GM19239 (cell line): ENCODE data around the gene C16orf74.

Experiments
- DNase-seq: peaks from one replicate; pipeline ENCODE4 v3.0.0; 2011; ENCODE audit warnings: low spot score; ENCODE audit not compliant: insufficient read length
- FAIRE-seq: peaks from 2 replicates; lab custom pipeline; 2011; peaks lifted over from hg19 to GRCh38; lab: Jason Lieb, UNC

The C16orf74 gene

DNA sequence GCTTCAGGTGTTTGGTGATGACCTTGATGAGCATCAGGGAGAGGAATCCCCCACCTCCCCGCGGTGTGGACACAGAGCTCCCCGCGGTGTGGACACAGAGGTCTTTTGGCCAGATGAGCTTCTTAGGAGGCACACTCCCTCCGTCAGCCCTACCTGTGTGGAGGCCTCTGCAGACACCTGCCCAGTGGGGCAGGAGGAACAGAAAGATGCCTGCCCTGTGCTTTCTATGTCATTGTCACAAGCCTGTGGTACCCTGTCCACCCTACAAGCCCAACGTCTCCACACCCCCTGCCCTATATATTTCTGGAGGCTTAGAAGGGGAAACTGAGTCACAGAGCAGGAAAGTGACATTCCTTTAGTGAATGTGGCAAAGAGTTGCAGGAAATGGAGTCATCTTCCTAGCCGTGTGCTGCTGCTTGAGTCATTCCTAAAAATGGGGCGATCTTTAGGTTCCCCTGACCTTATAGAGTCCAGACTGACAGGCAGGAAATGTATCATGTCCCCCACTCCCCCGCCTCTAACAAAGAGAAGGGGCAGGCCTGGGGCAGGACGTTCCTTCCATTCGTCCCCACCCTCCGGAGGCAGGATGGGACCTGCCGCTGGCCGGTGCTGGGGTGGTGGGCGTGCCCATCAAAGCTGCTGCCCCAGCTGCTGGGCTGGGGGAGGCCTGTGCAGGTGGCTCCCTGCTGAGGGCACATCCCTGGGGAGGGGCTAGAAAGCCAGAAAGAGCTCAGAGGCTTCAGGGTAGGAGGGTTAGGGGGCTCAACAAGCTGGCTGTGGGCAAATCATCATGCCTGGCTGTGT, 1.0 kb upstream of the C16orf74 start:
- DNase-seq (no peak), FAIRE-seq (no peak)

DNA sequence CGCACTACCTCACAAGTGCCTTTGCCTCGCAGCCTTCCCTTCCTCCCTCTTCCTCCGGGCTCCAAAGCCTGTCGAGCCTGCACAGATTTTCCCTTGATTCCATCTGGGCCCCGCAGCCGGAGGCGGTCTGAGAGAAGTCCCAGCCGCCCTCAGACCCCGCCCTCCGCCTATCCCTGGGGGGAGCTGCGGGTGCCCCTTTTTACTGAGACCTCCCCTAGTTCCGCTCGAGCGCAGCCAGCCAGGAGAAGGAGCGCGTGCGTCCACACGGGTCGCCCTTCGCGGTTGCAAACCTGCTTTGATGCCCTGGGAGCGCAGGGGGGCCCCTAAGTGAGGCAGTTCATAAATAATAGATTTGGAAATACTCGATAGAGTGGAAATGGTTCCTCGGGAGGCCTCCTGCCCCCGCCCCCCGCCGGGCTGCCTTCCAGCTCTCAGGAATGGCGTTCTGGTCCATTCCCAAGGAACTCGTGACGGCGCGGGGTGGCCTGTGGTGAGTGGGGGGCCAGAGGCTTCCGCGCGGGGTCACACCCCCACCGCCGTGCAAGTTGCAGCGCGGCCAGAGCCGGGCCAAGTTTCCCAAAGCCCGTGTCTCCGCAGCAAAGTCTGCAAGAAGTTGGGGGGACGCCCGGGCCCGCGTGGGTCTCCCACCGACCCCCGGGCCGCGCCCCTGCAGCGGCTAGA, 610 bp downstream of the C16orf74 start:
- DNase-seq (no peak), FAIRE-seq (no peak)

DNA sequence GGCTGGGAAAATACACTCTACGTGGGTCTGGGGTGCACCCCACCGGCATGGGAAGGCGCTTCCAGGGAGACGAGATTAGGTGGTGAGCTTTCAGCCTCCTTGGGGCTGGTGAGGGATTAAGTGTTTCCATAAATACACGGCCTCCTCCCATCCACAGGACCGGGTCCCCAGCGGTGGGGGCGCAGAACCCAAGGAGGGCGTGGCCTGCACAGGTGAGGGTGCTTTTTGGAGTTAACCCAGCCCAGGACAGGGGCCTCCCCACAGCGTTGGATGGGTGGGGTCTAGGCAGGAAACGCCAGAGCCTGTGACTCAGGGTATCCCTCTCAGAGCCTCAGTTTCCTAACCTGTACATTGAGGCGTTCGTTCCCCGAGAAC, 1.1 kb downstream of the C16orf74 start:
- DNase-seq (no peak), FAIRE-seq (peak; percentile 37)

DNA sequence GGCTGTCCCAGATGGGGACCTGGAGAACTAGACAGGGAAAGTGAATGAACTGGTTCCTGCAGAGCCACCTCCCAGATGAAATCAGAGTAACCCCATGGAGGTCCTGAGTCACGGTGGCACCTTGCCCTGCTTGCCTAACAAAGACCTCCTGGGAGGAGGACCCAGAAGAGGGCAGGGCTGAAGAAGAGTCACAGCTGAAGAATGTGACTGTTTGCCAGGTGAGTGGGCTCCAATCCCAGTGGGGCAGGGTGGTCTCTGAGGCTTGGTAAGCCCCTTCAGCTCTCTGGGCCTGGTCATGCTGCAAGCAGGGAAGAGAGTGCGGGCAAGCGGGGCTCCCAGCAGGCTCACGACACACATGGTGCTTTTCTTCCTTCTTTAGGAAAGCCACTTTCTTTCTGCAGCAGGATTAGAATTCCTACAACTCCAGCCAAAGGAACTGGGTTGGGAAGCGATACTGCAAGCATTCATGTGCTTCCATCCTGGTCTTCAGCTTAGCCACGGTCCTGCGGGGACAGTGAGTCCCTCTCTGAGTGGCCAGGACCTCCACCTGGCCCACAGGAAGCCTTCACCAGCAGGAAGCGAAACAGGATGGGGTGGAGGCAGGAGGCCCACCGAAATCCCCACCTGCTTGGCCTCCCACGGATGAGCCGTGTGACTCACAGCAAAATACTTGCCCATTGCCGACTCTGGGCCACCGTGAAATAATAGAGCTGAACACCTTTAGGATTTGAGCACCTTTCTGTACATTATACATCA, 4.3 kb downstream of the C16orf74 start:
- DNase-seq (no peak), FAIRE-seq (peak; percentile 68)

DNA sequence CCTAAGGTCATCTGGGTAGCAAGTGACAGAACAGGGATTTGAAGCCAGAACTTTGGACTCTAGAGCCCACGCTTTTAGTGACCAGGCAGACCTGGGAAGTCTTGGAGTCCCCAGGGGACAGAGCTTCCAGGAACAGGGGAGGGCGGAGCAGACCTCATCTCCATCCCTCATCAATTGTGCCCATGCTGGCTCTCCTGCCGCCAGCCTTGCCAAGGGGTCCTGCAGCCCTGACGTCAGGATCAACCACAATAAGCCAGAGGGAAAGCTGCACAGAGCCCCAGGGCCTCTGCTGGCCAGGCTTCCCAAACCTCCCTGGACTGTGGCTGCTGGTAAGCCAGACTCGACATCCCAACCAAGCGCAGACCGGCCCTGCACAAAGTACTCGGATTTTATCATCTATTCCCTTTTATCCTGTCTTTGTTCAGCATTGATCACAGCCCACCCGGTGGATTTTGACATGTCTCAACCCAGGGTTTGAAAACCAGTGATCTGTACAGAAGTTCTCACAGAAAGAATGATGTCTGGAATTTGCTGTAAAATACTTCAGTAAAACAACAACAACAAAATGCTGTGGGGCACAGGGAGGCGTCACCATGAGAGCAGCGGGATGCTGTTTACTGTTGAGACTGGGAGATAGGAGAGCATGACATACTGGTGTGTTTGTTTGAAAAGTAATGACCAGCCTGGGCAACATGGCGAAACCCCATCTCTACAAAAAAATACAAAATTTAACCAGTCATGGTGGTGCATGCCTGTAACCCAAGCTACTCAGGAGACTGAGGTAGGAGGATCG, 11.8 kb downstream of the C16orf74 start:
- no peak for FAIRE-seq

DNA sequence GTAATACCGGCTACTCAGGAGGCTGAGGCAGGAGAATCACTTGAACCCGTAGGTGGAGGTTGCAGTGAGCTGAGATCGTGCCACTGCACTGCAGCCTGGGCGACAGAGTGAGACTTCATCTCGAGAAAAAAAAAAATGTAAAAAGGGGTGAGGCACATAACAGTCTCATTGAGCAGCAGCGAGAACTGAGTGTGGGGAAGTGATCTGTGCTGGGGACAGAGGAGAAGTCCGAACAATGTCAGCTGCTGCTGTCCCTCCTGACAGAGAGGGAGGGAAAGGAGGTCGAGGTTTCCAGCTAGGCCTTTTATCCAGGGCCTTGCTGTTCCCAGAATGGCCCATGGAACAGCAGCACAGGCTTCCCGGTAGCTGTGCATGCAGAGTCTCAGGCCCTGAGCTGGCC, 14.0 kb downstream of the C16orf74 start:
- no peak for FAIRE-seq
- no peak for DNase-seq

More for the DNA sequence above, 11.8 kb downstream of the C16orf74 start:
- no peak for DNase-seq

DNA sequence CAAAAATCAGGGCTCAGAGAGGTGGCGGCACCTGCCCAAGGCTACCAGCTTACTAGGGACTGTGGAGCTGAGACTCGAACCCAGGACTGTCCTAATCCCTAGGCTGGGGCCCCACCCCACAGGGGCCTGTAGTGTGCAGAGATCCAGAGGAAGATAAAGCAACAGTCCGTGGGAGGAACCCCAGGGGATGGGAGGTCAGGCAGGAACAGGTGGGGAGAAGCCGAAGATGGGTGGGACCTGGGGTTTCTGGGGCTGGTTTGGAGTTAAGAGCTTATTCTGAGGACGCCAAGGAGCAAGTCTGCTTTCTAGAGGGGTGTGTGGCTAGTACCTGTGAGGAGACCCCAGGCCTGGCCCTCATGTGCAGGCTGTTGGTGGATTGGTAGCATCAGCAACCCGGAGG, 14.9 kb downstream of the C16orf74 start:
- FAIRE-seq: no peak
- DNase-seq: no peak

DNA sequence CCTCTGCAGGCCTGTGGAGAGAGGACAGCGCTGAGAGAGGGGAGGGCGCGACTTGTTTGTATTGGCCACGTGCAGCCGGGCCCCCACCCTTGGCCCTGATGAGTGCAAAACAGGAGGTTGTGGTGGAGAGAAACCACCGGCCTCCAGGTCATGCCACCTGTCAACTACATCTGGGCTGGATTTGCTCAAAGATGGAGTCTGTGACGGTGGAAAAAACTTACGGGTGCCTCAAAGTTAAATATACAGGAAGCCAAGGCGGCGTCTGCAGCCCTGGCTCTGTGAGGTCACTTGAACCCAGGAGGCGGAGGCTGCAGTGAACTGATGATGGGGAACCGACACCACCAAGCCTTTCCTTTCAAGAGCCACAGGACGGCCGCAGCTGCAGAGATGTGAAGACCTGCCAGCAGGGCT, 15.7 kb downstream of the C16orf74 start:
- FAIRE-seq (peak; percentile 84), DNase-seq (no peak)

DNA sequence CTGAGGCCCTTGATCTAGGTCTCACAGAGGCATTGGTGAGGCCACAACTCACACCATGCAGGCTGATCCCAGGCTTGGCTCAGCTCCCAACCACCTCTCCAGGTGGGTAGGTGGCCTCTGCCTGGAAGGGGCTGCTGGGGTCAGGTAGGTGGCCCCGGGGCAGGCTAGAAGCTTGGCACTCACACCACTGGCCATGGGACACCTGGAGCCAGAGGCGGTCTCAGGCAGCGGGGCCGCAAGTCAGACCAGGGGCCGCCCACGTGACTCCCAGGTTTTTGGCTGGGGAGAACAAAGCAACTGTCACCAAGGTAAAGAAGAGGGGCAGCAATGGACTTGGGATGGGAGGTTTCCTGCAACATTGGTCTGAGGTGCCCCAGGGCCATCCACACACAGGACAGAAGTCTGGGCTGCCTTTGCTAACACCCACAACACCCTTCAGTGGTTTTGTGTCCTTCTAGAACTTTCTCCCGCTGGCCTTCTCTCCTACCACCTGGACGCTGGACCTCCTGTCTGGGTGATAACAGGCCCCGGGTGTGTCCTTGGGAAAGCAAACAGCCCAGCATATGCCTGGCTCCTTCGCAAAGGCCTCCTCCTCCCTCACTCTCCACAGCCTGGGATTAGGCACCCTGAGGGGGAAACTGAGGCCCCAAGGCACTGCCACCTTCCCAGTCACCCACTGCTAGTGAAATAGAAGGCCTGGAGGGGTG, 16.4 kb downstream of the C16orf74 start:
- FAIRE-seq (no peak), DNase-seq (no peak)

DNA sequence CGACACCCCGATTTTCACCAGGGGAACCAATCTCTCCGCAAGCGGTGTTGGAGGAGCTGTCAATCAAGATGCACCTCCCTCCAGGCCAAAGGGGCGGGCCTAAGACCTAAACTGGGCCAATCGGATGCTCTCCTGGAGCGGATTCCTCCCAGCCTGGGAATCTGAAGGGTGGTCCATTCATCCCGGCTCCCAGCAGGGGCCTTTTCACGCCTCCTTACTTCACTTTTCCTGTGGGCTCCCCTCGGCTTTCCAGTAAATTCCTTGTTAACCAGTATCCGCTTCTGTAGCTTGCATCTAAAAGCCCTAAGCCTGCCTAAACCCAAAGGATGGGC, 17.1 kb downstream of the C16orf74 start:
- DNase-seq: no peak
- no peak for FAIRE-seq

DNA sequence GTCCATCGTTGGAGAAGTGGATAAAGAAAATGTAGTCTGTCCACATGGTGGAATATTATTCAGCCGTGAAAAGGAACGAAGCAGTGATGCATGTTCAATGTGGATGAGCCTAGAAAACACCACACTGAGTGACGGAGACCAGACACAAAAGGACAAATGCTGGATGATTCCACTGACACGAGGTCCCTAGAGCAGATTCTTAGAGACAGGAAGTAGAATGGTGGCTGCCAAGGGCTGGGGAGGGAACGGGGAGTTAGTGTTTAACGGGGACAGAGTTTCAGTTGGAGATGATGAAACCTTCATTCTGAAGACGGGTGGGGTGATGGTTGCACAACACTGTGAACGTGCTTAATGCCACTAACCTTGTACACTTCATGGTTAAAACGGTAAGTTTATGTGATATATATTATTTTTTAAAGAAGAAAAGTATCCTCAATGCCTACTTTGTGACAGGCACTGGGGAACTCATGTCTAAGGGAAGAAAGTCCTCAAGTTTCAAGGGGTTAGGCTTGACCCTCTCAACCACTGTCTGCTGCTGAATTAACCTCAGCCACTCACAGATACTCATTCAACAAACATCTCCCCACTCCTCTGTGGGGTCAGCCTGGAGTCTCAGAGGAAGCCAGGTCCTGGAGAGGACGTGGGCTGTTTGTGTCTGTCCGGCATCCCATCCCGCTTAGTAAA, 17.6 kb downstream of the C16orf74 start:
- FAIRE-seq: peak; percentile 68

DNA sequence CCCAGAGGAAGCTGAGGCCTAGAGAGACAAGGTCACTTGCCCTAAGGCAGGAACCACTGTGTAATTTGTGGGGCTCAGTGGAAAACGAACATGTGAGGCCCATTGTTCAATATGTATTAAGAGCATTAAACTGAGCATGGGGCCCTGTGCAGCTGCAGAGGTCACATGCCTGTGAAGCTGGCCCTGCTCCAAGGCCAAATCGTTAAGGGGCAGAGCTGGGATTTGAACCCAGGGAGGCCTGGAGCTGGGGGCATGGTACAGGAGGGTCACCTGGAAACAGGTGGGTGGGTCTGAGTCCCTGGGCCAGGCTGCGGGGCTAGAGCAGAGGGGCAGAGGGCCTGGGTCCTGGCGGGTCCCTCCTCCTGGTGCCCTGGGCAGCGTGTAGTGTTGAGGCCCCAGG, 19.7 kb downstream of the C16orf74 start:
- DNase-seq (no peak), FAIRE-seq (no peak)

More for the DNA sequence above, 17.6 kb downstream of the C16orf74 start:
- DNase-seq: no peak

DNA sequence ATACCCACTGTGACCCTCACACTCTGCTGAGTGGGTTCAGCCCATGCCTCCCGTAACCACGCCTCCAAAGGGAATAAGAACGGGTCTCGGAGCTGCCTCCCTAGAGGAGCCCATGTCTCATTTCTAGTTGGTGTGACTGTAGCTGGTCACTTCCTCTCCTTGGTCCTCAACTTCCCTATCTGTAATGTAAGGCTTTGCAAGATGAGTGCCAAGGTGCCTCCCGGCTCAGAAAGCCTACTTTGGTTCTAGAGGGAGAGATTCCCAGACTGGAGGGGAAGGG, 20.8 kb downstream of the C16orf74 start:
- FAIRE-seq: no peak
- no peak for DNase-seq

DNA sequence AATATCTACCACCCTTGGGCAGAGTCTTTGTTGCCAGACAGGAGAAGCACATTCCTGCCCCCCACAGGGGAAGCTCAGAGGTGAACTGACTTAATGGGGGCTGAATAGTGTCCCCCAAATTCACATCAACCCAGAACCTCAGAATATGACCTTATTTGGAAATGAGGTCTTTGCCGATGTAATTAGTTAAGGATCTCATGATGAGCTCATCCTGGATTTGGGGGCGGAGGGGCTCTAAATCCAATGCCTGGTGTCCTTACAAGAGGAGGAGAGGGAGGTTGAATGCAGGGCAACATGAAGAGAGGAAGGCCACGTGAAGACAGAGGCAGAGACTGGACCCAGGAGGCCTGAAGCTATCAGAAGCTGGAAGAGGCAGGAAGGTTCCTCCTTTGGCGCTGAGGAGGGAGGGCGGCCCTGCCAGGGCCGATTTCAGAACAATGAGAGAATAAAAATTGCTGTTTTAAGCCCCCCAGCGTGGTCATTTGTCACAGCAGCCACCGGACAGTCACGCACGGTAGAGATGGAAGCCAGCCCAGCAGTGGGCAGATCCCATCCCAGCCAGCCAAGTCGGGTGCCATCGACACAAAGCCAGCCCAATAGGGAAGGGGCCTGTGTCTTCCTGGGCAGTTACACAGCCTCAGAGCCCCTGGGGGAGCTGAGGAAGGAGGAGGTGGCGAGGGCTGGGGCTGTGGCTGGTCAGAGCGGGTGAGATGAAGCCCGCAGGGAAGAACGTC, 21.3 kb downstream of the C16orf74 start:
- no peak for FAIRE-seq
- DNase-seq: no peak

DNA sequence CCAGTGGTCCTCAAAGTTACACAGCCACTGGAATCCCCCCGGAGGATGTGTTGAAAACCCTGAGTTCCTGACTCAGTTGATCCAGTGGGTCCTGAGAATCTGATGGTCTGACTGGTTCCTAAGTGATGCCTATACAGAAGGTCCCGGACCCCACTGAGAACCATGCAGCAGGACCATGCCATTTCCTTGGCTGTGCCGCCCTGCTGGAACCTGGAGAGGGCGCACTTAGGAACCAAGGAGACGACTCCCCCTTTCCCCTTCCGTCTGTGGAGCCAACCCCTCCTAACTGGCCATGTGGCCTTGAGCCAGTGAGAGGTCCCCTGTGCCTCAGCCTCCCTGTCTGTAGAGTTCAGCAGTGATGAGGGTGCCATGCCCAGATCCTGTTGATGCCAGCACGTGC, 22.0 kb downstream of the C16orf74 start:
- FAIRE-seq (no peak), DNase-seq (no peak)

DNA sequence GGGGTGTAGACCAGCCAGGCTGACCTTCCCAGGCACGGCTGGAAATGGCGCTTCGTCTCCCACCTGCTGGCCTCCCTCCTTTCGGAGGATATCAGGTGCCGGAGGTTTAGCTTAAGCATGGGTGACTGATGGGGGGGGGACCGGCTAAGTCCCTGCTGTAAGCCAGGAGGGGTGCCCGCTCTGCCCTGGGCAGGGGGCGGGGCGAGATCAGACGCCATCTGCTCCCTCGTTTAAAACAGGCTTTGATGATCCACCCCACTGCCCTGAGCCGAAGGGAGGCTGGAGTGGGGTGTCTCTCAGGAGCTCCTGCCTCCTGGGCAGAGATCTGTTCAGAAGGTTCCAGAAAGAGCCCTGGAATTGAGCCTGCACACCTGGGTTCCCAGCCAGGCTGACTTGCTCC, 26.0 kb downstream of the C16orf74 start:
- no peak for DNase-seq
- FAIRE-seq: no peak

DNA sequence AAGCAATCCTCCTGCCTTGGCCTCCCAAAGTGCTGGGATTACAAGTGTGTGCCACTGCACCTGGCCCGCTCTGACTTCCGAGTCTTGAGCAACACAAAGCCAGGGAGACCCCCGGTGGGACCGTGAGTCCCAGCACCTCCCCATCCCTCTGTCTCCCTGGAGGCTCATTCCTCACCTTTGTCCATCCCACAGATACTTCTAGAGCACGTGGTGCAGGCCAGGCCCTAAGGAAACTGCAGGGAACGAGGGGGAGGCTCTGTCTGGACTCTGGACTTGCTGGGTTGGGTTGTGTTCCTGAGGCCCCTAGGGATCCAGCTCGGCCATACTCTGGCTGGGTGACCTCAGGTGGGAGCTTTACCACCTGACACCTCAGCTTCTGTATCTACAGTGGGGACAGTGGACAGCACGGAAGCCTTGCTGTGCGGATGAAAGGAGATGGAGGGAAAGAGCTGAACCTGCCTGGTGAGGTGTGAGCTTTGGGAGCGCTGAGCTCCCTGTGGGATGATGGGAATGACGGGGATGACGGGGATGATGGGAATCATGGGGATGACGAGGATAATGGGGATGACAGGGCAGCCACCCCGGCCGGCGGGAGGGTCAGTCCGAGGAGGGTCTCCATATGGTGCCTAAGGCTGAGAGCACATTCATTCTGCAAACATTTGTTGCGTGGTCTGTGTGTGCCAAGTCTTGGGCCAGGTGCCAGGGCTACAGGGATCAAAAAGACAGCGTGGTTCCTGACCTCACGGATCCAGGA, 26.6 kb downstream of the C16orf74 start:
- FAIRE-seq: no peak
- DNase-seq: no peak
